ENCODE data around the gene B3GAT1.

Gene B3GAT1

DNA sequence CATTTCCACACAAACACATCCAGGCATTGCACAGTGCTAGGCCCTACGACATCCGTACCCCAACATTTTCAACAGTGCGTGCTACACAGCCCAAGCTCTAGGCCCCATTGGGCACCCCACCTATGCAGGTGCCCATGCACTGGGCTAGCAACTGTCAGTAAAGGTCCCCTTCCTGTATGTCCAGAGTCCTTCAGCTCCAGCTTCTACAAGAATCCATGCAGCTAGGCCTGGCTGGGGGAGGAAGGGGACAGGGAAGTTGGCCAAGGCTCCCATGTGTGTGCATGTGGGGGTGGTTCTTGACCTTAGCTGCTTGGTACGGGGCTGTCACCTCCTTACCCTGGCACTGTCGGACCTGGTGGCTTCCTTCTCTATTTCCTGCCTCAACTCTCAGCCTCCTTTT is 1.3 kb downstream of the B3GAT1 start:
- DNase-seq (ENCODE audit: low read depth, low spot score), result no peak

DNA sequence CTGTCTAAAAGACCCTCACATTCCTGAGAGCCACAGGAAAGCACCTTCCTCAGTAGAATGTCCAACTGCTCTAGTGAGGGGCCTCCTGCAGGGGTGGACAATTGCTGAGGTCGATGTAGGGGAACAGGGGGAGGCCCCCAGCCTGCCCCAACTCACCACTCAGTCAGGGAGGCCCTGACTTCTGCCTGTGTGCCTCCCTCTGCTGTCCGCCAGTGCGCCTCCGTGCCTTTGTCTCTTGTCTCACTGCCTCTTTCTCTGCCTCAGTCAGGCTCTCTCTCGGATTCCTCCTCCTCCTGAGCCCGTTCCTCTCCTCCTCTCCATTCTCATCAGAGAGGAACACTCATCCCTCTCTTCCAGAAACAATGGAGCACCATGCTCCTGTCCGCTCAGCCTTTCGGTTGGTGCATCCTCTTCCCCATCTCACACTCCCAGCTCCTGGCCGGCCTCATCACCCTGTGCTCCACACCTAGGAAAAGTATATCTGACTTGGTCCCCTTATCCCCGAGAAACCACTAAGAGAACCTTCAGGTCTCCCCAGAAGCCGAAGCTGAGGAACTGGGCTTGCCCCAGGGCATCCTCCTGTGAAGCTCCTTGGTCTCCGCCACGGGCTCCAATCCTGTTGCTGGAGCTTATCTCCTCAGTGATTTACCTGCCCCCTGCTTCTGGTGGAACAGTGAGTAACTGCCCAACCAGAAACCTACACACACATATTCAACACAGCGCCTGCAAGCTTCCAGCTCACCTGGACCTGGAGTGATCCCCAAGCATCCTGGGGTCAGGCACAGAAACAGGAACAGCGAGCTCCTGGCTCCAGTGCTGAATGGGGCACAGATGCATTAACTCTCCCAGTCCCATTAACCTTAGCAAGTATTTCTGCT is 2.3 kb downstream of the B3GAT1 start:
- no peak for DNase-seq (ENCODE audit: low read depth, low spot score)

DNA sequence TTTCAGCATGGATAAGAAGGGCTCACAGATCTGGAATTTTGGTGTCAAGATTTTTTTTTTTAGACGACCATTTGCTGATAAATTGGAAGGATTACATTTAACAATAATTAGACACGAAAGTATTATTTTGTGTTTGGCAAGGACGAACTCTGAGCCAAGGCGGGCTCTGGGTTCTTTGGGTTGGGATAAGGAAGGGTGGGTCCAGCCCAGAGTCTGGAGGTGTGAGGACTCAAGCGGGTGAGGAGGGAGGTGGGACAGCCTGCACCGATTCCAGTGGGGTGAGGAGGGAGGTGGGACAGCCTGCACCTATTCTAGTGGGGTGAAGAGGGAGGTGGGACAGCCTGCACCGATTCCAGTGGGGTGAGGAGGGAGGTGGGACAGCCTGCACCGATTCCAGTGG is 4.1 kb downstream of the B3GAT1 start:
- no peak for DNase-seq (ENCODE audit: low read depth, low spot score)

DNA sequence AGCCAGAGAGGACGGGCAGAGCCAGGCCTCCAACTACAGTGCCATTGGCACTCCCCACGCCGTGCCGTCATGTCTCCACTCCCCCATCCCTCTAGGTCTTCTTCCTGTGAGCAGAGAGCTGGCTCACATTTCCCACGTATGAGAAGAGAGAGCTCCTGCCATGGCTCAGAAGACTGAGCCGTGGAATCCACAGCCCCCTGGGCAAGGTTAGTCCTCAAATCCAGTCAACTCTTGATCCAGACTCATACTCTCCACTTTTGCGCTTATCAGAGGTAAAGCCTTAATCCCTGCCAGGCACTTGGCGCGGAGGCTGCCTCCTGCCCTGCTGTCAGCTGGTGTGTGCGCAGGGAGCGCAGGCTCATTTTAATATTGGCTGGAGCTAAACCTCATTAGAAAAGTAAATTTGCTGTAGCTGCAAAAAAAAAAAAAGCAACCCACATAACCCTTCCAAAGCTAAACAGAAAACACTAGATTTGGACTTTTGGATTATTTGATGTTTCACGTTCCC is 4.7 kb downstream of the B3GAT1 start:
- DNase-seq (ENCODE audit: low read depth, low spot score), result no peak

DNA sequence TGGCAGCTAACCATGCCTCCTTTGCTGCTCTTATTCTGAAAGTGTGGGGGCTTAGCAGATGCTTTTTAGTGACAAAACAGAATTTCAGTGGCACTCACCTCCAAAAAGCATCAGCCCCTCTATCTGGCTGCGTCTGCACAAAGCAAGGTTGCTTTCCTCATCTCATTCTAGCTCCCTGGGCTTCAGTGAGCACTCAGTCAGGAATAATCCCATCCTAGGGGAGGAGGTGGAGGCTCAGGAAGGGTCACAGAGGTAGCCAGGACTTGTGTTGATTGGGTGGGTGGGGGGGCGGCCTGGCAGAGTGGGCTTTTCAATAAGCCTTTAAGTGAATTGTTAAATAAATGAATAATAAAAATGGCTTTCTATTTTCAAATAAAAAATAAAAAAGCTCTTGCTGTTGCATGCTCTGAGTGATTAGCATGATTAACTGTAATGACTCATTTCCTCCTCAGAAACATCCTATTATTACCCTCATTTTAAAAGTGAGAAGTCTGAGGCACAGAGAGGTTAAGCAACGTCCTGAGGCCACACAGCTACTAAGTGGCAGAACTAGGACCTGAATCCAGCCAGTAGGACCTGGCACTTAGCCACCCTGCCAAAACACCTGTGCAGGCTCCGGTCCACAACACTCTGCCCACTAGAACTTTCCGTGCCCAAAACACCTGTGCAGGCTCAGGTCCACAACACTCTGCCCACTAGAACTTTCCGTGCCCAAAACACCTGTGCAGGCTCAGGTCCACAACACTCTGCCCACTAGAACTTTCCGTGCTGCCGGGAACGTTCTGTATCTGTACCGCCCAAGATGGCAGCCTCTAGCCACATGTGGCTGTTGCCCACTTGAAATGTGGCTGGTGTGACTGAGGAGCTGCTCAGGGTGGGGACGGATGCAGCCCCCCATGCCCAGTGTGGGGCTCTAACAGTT is 5.5 kb downstream of the B3GAT1 start:
- DNase-seq (ENCODE audit: low read depth, low spot score), result no peak

DNA sequence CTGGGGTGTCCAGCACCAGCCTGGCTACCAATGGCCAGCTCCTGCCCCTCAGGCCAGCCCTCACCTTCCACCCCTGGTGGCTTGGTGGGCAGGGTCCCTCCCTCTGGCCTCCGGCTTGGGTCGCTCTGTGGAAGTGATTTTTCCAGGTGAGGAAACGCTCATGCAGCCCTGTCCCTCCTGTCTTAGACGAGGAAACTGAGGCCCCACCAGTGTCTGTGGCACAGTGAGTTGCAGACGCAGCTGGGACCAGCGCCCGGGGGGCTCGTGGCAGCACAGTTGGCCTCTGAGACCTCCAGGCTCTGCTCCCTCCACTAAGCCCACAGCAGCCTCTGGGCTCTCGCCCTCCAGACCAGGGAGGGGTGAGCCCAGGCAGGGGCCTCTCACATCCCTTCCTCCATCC is 6.2 kb downstream of the B3GAT1 start:
- no peak for DNase-seq (ENCODE audit: low read depth, low spot score)

DNA sequence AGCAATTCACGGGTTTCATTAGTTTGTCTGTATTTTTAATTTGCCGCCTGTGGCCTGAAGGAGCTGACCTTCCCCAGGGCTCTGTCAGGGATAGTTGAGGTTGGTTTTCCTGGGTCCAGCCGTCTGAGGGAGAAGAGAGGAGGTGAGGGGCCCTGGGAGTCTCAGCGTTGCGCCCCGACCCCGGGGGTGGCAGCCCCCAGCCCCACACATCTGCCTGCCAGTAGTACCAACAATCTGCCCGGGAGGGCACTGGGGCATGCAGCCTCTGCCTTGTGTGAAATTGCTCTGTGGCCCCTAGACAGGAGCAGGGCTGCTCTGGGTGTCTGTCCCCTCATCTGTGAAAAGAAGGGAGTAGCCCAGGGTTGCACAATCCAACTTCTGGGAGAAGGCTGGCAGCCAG is 6.6 kb downstream of the B3GAT1 start:
- DNase-seq (ENCODE audit: low read depth, low spot score), result no peak

DNA sequence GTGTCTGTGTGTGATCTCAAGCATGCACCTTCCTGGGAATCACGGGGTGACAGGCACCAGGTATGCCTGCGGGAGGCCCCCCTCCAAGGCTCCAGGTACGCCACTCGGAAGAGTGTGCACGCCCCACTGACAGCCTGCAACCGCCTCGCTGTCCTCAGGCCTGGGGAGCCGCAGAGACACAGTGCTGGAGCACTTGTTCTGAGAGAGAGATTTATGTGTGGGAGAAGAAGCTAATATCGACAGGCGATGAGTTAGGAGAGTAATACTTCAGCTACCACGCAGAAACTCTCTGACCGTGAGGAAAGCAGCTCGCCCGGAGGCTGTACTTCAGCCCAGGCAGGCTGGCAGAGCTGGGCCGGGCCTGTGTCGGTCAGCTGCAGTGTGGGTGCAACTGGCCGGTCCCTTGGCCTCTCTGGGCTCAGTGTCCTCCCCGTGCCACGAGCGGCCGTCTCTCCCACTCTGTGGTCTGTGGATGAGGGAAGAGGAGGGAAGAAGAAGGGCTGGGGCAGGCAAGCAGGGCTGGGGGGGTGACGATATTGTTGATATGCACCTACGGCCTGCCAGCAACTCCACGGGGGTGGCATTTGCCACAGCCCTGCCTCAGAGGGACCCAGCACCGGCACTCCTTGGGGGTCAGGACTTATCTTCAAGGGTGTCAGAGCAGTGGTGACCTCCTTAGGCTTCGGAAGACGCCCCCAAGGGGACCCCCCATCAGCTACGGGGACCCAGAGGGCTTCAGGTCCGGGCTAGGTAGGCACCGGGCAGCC is 7.3 kb downstream of the B3GAT1 start:
- DNase-seq (ENCODE audit: low read depth, low spot score), result no peak

DNA sequence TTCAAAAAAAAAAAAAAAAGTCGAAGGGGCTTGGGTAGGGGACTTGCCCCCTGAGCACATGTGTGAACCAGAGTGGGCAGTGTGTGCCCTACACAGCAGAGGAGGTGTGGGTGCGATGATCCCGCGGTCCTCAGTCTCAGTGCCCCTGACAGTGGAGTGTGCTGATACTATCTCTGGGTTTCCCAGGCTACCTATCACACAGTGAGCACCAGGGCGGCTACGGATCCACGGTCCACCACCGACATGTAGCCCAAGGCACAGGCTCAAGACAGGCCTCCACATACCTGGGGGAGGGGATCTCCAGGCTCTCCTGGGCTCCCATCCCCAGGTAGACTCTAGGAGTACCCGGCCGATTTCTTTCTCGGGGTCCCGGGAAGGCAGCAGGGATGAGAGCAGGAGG is 9.1 kb downstream of the B3GAT1 start:
- no peak for DNase-seq (ENCODE audit: low read depth, low spot score)

DNA sequence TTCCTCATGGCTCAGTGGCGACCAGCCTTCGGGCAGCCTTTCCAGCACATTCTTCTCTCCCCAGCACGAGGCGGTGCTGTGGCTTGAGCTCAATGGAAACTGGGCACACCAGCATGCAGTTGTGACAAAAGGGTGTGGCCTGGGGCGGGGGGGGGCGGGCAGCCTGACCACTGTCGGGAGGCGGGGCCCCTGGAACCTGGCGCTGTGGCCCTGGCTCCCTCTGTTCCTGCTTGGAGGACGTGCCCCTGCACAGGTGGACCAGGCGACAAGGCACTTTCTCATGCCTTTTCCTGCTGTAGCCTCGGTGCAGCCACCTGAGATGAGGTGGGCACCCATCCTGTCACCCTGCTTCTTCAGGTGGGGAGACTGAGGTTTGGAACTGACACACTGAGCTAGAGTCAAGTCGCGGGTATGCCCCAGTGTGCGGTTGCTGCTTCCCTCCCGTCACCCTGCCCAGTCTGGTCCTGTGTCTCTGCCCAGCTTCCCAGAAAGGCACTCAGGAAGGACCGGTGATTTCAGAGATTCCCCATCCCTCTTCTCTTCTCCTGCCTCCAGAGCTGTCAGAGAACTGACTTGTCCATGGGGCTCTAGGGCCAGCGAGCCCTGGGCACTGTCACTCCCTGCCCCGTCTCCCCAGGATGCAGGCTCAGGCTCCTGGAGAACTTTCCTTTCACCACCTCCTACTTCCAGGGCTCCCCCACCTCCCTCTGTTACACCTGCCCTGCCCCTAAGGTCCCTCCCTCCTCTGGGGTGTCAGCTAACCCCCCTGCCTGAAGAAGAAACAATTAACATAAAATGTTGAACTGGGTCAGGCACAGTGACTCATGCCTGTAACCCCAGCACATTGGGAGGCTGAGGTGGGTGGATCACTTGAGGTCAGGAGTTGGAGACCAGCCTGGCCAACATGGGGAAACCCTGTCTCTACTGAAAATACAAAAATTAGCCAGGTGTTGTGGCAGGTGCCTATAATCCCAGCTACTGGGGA is 9.9 kb downstream of the B3GAT1 start:
- no peak for DNase-seq (ENCODE audit: low read depth, low spot score)

DNA sequence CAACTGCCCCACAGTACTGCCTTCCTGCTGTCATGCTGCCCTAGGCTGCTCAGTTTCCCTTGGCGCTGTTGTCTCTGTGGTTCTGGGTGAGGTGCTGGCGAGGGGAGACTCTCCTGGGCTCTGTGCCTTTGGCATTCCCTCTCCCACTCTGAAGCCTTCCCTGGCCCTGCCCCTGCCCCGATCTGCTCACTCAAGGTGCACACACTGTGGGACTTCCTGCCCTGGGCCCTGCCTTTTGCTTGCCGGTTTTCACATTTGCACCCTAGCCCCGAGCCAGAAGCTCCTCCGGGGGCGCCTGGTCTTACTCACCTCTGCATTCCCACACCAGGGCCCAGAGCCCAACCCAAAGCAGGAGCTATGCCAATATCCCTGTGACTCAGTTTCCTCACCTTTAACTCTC is 12.0 kb downstream of the B3GAT1 start:
- DNase-seq (ENCODE audit: low read depth, low spot score), result no peak

DNA sequence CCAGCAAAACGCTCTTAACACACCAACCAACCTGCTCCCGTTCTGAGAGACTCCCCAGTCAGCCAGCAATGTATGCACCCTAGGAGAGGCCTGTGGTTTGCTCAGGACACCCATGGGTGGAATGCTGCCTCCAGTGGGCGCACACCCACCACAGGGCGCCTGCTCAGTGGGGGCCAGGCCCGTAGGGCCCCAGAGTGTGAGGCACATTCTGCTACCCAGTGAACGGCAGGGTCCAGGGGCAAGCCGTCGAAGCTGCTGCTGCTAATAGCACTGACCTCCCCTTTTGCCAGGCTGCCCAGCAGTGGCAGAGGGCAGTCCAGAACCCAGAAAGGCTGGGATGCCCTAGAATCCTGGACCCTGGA is 12.8 kb downstream of the B3GAT1 start:
- no peak for DNase-seq (ENCODE audit: low read depth, low spot score)

DNA sequence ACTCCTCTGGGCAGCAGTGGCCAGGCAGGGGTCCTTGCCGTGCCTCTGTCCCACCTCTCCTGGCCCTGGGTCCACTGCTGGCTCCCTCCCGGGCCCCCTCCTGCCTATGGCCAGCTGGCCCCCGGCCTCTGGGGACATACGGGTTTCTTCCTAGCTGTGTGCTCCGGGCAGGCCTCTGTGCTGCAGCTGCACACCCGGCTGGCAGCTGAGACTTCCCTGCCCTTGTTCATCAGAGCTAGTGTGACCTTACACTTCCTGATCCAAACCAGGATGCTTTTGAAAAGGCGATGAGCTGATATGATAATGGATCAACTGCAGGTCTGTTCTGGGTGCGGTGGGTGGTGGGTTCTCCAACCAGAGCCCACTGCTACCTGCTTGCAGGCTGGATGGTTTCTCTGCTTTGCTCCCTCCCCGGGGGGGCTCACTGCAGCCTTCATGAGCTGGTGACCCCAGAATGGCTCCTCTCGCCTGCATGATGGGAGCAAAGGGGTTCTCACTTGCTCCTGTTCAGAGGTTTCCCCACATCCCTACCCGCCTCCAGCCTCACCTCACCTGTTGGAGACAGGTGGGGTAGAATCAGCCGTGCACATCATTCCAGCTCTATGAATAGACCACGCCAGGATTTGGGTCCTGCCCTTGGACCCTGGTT is 13.3 kb downstream of the B3GAT1 start:
- DNase-seq (ENCODE audit: low read depth, low spot score), result no peak

DNA sequence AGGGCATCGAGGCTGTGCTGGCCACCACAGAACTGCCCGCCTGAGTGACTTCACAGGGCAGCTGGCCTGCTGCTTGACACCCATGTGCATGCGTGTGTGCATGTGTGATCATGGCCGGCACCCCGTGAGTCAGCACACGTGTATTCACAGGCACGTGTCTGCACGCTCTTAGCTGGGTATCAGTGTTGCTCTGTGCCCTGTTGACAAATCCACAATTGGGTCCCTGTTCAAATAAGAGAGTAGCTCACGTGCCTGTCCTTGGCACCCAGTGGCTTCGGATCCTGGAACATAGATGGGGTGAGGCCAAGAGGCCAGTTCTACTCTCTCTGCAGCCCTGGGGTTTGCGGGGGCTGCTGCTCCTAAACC is 14.0 kb downstream of the B3GAT1 start:
- DNase-seq (ENCODE audit: low read depth, low spot score), result no peak

DNA sequence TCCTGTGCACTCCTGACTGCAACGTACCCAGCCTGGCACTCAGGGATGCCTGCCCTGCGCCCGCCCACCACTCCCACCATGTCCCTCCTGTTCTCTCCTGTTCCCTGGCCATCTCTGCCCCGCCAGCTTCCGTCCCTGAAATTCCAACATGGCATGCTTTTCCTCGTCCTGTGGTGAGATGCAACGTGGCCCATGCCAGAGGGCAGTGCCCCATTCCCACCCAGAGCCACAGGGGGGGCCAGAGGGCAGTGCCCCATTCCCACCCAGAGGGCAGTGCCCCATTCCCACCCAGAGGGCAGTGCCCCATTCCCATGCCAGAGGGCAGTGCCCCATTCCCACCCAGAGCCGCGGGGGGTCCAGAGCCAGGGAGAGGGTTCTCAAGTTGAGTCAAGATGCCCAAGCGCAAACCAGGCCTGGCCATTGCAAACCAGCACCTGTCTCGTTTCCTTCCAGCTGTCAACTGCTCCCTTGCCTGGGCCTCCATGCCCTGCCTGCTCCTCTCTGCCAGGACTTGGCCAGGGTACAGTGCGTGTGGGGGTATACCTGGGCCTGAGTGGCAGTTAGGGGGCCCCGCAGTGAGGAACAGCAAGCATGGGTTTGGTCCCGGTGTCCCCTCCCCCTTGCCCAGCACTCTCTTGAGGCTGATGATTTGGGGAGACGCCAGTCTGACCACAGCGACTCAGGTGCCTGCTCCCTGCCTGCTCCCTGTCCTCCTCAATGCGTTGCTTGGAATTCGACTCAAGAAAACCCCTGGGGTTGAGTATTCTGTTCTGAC is 14.6 kb downstream of the B3GAT1 start:
- no peak for DNase-seq (ENCODE audit: low read depth, low spot score)

DNA sequence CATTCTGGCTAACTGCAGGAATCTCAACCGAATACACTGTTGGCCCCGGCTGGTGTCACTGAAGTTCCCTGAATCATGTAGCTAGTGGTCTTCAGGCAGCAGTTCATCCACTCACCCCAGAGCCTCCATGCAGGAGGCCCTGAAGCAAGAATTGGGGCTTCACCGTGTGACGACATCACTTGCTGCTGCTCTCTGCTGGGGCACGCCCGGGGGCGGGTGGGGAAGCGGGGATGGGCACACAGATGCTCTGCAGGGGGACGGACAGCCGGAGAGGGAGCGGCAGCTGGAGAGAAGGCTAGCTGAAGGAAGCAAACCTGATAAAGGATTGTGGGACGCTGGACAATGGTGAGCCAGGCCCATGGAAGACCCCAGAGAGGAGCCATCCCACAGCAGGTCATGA is 17.0 kb downstream of the B3GAT1 start:
- DNase-seq (ENCODE audit: low read depth, low spot score), result no peak

DNA sequence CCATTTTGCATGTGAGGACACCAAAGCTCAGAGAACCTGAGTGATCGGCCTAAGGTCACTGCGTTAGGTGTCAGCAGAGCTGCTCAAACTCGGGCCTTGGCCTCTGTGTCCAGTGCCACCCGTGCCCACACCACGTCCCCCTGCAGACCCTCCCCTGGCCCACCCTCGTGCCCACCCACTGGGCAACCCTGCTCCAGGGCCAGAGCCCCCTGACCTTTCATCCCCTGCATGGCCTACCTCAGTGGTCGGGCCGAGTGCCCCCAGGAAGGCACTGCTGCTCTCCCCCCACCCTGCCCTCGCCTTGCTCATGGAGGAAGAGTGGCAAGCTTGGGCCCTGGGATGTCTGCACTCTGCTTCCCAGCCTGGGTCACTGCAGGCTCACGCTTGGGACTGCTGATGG is 17.7 kb downstream of the B3GAT1 start:
- DNase-seq (ENCODE audit: low read depth, low spot score), result no peak

DNA sequence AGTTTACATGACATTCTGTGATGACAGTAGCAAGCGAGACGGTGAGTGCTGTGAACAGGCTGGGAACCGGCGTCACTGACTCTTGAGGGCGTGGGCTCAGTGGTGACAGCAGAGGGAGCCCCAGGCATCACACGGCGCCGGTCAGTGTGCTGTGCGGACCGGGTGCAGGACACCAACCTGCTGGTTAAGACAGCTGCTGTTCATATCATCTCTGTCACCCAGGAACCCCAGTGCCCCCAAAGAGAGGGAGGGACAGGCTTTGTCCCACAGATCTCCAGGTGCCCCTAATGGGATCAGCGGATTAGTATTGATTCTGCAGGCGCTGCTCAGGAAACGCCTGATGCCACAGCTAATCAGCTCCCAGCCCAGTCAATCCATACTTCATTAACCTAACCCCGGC is 18.4 kb downstream of the B3GAT1 start:
- DNase-seq (ENCODE audit: low read depth, low spot score), result no peak

DNA sequence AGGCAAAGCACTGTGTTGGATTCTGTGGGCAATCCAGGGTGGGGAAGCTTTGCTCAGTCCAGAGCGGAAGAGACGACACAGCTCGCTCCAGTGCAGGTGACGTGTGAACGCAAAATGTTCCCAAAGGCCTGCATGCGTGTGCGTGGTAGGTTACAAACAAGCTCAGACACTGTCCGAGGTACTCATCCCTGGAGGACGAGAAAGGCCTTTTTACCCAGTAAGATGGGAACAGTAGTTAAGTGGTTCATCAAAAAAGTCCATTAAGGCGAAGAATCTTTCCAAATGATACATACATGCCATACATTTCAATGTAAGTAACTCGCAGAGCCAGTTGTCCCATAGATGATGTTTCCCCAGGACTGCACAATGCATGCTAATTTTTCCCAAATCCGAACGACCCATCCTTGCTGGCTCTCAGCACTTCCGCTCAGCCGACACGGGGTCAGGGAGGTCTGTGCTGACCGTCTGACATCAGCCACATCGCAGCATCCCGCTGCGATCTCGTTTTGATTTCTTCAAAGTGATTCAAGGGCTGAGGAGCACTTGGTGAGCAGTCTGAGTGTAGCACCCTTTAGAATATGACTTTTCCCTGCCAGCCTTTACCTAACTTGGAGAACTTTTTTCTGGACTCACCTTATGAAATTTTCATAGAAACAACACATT is 19.0 kb downstream of the B3GAT1 start:
- no peak for DNase-seq (ENCODE audit: low read depth, low spot score)

All from smooth muscle cell of the brain vasculature (primary cell).